ENCODE measurements around the gene TMEM131.

- TF ChIP-seq CTCF (IDR thresholded peaks at IDR 0.05) (no peak), POLR2A (IDR thresholded peaks at IDR 0.05) (no peak)
Observed at GRCh38 chr2:97982621-97983020, 13.1 kb downstream of the TMEM131 start.

All from testis (tissue), 2 donors.